HUES48 (cell line): ENCODE data around the gene SERPINB2.

ENCODE experiments used
- H3K27ac ChIP-seq: one replicate; pipeline ENCODE4 v1.7.0; 2013; ENCODE audit warnings: low read depth, low read length, inconsistent platforms
- H3K27me3 ChIP-seq: 2 replicates; pipeline ENCODE4 v1.6.1; 2013; ENCODE audit warnings: mild to moderate bottlenecking, low read length; ENCODE audit not compliant: control insufficient read depth, insufficient read depth
- H3K36me3 ChIP-seq: 2 replicates; pipeline ENCODE4 v1.6.1; 2013; ENCODE audit warnings: low read length; ENCODE audit not compliant: control insufficient read depth, insufficient read depth
- H3K4me1 ChIP-seq: 2 replicates; pipeline ENCODE4 v1.6.1; 2013; ENCODE audit warnings: mild to moderate bottlenecking, low read length; ENCODE audit not compliant: control insufficient read depth, insufficient read depth
- H3K4me3 ChIP-seq: 2 replicates; pipeline ENCODE4 v1.5.1; 2013; ENCODE audit warnings: mild to moderate bottlenecking, low read depth, low read length
- H3K9ac ChIP-seq: 2 replicates; pipeline ENCODE4 v1.6.1; 2013; ENCODE audit warnings: mild to moderate bottlenecking, low read depth, low read length, moderate library complexity
- H3K9me3 ChIP-seq: 2 replicates; pipeline ENCODE4 v1.6.1; 2013; ENCODE audit warnings: low read length; ENCODE audit not compliant: control insufficient read depth, insufficient read depth

The SERPINB2 gene

DNA sequence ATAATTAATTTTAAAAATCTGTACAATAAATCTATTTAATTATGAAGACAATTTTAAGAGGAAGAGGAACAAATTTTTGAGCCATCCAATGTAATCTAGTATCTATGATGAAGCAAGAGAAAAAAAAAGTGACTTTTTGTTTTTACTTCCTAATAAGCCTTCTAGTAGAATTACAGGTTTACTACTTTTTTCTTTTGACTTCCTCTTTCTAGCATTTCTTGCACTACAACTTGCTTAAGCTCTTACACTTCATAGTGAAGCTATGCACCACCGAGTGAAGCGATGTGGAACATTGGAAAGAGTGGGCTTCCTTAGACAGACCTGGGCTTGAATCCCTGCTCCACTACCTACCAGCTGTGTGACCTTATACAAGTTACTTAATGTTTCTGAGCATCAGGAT is 2.1 kb downstream of the SERPINB2 start:
- Histone ChIP-seq H3K4me3 (no peak overlapping the region), H3K27me3 (no peaks in the 10 kb centered on the region), H3K9me3 (no peaks in the 10 kb centered on the region), H3K4me1 (no peaks in the 10 kb centered on the region), H3K9ac (no peak overlapping the region), H3K27ac (no peak overlapping the region), H3K36me3 (no peaks in the 10 kb centered on the region)

- no peaks in the 10 kb centered on the region for H3K4me1 ChIP-seq
Measured at GRCh38 chr18:63890237-63890949, 2.9 kb downstream of the SERPINB2 start.

GRCh38 chr18:63890950-63891304 is 3.4 kb downstream of the SERPINB2 start:
- no peak overlapping the region for H3K27ac ChIP-seq
- no peaks in the 10 kb centered on the region for H3K4me1 ChIP-seq
- H3K4me3 ChIP-seq: no peak overlapping the region
- no peak overlapping the region for H3K9ac ChIP-seq
- no peaks in the 10 kb centered on the region for H3K27me3 ChIP-seq
- H3K36me3 ChIP-seq: no peaks in the 10 kb centered on the region
- H3K9me3 ChIP-seq: no peaks in the 10 kb centered on the region

More at GRCh38 chr18:63890237-63890949, 2.9 kb downstream of the SERPINB2 start:
- H3K27me3 ChIP-seq: no peaks in the 10 kb centered on the region
- no peaks in the 10 kb centered on the region for H3K9me3 ChIP-seq
- H3K9ac ChIP-seq: no peak overlapping the region
- H3K4me3 ChIP-seq: no peak overlapping the region
- no peak overlapping the region for H3K27ac ChIP-seq
- no peaks in the 10 kb centered on the region for H3K36me3 ChIP-seq

DNA sequence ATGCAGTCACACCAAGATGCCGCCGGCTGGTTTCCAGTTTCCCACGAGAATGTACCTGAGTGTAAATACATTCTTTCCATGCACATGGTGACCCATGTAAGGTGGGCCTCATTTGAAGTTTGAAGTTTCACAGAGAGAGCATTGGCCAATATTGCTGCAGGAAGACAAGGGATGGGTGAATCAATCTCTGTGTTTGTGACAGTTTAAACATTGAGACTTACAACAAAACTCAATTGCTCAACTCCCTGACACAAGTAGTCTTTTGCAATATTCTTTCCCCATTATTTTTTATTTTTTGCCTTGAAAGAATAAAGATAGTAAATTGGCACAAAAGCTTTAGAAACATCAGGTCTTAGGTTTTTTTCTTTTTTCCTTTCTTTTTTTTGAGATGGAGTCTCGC is 5.1 kb downstream of the SERPINB2 start:
- no peaks in the 10 kb centered on the region for H3K36me3 ChIP-seq
- H3K27ac ChIP-seq: no peak overlapping the region
- H3K9me3 ChIP-seq: no peaks in the 10 kb centered on the region
- no peaks in the 10 kb centered on the region for H3K4me1 ChIP-seq
- no peak overlapping the region for H3K4me3 ChIP-seq
- H3K27me3 ChIP-seq: no peaks in the 10 kb centered on the region
- H3K9ac ChIP-seq: no peak overlapping the region

GRCh38 chr18:63894106-63894772 is 6.7 kb downstream of the SERPINB2 start:
- Histone ChIP-seq H3K27ac (no peak overlapping the region), H3K4me1 (no peaks in the 10 kb centered on the region), H3K9me3 (no peaks in the 10 kb centered on the region), H3K9ac (no peak overlapping the region), H3K4me3 (no peak overlapping the region), H3K36me3 (no peaks in the 10 kb centered on the region), H3K27me3 (no peaks in the 10 kb centered on the region)

GRCh38 chr18:63895190-63895589 is 7.7 kb downstream of the SERPINB2 start:
- no peaks in the 10 kb centered on the region for H3K9me3 ChIP-seq
- H3K27me3 ChIP-seq: no peaks in the 10 kb centered on the region
- no peaks in the 10 kb centered on the region for H3K36me3 ChIP-seq
- H3K9ac ChIP-seq: no peak overlapping the region
- H3K4me1 ChIP-seq: no peaks in the 10 kb centered on the region
- H3K27ac ChIP-seq: no peak overlapping the region
- no peak overlapping the region for H3K4me3 ChIP-seq

DNA sequence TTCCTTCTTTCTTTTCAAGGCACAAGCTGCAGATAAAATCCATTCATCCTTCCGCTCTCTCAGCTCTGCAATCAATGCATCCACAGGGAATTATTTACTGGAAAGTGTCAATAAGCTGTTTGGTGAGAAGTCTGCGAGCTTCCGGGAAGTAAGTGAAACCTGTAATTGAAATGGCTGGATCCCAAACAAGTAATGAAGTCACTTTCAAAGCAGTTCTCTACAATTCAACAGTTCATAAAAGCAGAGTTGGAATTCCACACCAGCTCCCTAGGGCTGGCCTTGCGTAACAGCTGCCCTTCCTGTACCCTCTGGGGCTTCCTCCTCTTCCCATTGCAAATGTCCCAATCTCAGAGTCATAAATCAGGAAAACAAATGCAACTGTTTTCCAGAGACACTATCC is 9.6 kb downstream of the SERPINB2 start:
- H3K36me3 ChIP-seq: no peaks in the 10 kb centered on the region
- H3K4me1 ChIP-seq: no peaks in the 10 kb centered on the region
- H3K27ac ChIP-seq: no peak overlapping the region
- H3K9ac ChIP-seq: no peak overlapping the region
- H3K27me3 ChIP-seq: no peaks in the 10 kb centered on the region
- H3K4me3 ChIP-seq: no peak overlapping the region
- H3K9me3 ChIP-seq: no peaks in the 10 kb centered on the region

DNA sequence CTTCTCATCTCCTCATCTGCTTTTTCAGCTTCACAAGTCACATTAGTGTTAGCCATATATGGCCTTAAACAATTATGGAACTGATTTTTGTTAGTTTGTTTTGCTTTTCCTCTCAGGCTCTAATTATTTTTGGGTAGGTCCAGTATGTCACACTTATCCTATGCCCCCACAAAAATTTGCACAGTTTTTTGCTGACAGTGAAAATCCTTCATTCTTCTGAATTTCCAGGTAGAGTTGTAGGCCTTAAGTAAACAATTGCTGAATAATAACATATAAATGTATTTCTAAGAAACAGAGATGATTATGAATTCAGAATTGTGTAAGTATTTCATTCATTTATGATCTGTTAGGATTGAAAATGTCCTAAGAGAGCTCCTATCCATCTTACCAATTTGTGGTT is 11.7 kb downstream of the SERPINB2 start:
- Histone ChIP-seq H3K9ac (no peak overlapping the region), H3K27me3 (no peaks in the 10 kb centered on the region), H3K27ac (no peak overlapping the region), H3K36me3 (no peaks in the 10 kb centered on the region), H3K9me3 (no peaks in the 10 kb centered on the region), H3K4me1 (no peaks in the 10 kb centered on the region), H3K4me3 (no peak overlapping the region)

GRCh38 chr18:63903851-63904570 is 16.5 kb downstream of the SERPINB2 start:
- H3K4me1 ChIP-seq: peaks cover 6% of the 10 kb centered on the region; the same call in 1 of the 2 replicates
- H3K27ac ChIP-seq: no peak overlapping the region

GRCh38 chr18:63904694-63905093 is 17.2 kb downstream of the SERPINB2 start:
- H3K4me3 ChIP-seq: no peak overlapping the region
- no peaks in the 10 kb centered on the region for H3K27me3 ChIP-seq
- H3K9me3 ChIP-seq: 0 out of 2 replicates have a peak, but pooled peaks cover 3% of the 10 kb centered on the region
- H3K9ac ChIP-seq: no peak overlapping the region
- no peaks in the 10 kb centered on the region for H3K36me3 ChIP-seq
- H3K4me1 ChIP-seq: peaks cover 6% of the 10 kb centered on the region; the same call in 1 of the 2 replicates
- no peak overlapping the region for H3K27ac ChIP-seq

More at GRCh38 chr18:63903851-63904570, 16.5 kb downstream of the SERPINB2 start:
- Histone ChIP-seq H3K9me3 (0 out of 2 replicates have a peak, but pooled peaks cover 3% of the 10 kb centered on the region), H3K27me3 (no peaks in the 10 kb centered on the region), H3K4me3 (no peak overlapping the region), H3K9ac (no peak overlapping the region), H3K36me3 (no peaks in the 10 kb centered on the region)

DNA sequence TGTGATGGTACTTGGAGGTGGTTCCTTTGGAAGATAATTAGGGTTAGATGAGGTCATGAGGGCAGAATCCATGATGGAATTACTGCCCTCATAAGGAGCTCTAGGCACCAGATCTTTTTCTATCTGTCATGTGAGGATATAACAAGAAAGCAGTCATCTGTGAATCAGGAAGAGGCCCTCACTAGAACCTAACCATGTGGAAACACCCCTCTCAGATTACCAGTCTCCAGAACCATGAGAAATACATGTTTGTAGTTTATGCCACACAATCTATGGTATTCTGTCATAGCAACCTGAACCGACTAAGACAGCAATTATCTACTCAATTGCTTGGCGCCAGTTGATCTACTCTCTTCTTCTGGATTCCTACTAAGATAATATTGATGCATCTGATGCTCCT is 17.9 kb downstream of the SERPINB2 start:
- Histone ChIP-seq H3K27me3 (no peaks in the 10 kb centered on the region), H3K4me3 (no peak overlapping the region), H3K4me1 (peaks cover 6% of the 10 kb centered on the region; the same call in 1 of the 2 replicates), H3K9me3 (0 out of 2 replicates have a peak, but pooled peaks cover 3% of the 10 kb centered on the region), H3K36me3 (no peaks in the 10 kb centered on the region), H3K9ac (no peak overlapping the region), H3K27ac (no peak overlapping the region)
